Measurements from ENCODE around the gene TAGLN2.

The TAGLN2 gene

GRCh38 chr1:159896546-159896930 lies 28.8 kb downstream of the TAGLN2 start:
- no peak for DNase-seq

- no peak for DNase-seq
These were observed 29.3 kb downstream of the TAGLN2 start for GRCh38 chr1:159895836-159896545.

- no peak for DNase-seq
These were observed 30.0 kb downstream of the TAGLN2 start for GRCh38 chr1:159895286-159895685.

GRCh38 chr1:159892944-159893343 lies 32.4 kb downstream of the TAGLN2 start:
- DNase-seq: no peak

- peak; percentile 79 for DNase-seq
These were observed 33.8 kb downstream of the TAGLN2 start for GRCh38 chr1:159891275-159892157.

GRCh38 chr1:159890390-159890789 lies 34.9 kb downstream of the TAGLN2 start:
- DNase-seq: no peak

GRCh38 chr1:159889821-159890252 lies 35.5 kb downstream of the TAGLN2 start:
- DNase-seq: no peak

- DNase-seq: no peak
These were observed 36.1 kb downstream of the TAGLN2 start for GRCh38 chr1:159889202-159889601.

- no peak for DNase-seq
These were observed 41.0 kb downstream of the TAGLN2 start for GRCh38 chr1:159884296-159884695.

GRCh38 chr1:159883134-159883533 lies 42.2 kb downstream of the TAGLN2 start:
- no peak for DNase-seq

GRCh38 chr1:159882527-159882862 lies 42.8 kb downstream of the TAGLN2 start:
- DNase-seq: no peak

GRCh38 chr1:159881622-159882526 lies 43.4 kb downstream of the TAGLN2 start:
- no peak for DNase-seq

- no peak for DNase-seq
These were observed 44.9 kb downstream of the TAGLN2 start for GRCh38 chr1:159880430-159880829.

GRCh38 chr1:159879977-159880376 lies 45.3 kb downstream of the TAGLN2 start:
- DNase-seq: no peak

- DNase-seq: no peak
These were observed 46.2 kb downstream of the TAGLN2 start for GRCh38 chr1:159879136-159879535.

- DNase-seq: no peak
These were observed 47.4 kb downstream of the TAGLN2 start for GRCh38 chr1:159877695-159878444.

GRCh38 chr1:159873530-159874143 lies 51.7 kb downstream of the TAGLN2 start:
- no peak for DNase-seq

GRCh38 chr1:159872891-159873290 lies 52.4 kb downstream of the TAGLN2 start:
- no peak for DNase-seq

GRCh38 chr1:159870704-159871103 lies 54.6 kb downstream of the TAGLN2 start:
- DNase-seq: no peak

GRCh38 chr1:159869607-159870006 lies 55.7 kb downstream of the TAGLN2 start:
- no peak for DNase-seq

- no peak for DNase-seq
These were observed 56.1 kb downstream of the TAGLN2 start for GRCh38 chr1:159869173-159869572.

- DNase-seq: no peak
These were observed 56.5 kb downstream of the TAGLN2 start for GRCh38 chr1:159868766-159869165.
